NCI-H345 treated with DMSO at 0.1 percent for 48 hours (cell line): ENCODE results near the gene CRYZL1.
A peak's percentile ranks its signal among the peaks of the same experiment; 100 is the strongest.
"Not testable (repeated sequence)": the region's sequence is repeated elsewhere in the genome, so short reads cannot be mapped to it uniquely, and the experiment has no call there.

Experiments used
- DNase-seq: peaks from one replicate; lab custom pipeline; 2025; ENCODE audit not compliant: unreplicated experiment; lab: John Stamatoyannopoulos, UW

CRYZL1 gene

DNA sequence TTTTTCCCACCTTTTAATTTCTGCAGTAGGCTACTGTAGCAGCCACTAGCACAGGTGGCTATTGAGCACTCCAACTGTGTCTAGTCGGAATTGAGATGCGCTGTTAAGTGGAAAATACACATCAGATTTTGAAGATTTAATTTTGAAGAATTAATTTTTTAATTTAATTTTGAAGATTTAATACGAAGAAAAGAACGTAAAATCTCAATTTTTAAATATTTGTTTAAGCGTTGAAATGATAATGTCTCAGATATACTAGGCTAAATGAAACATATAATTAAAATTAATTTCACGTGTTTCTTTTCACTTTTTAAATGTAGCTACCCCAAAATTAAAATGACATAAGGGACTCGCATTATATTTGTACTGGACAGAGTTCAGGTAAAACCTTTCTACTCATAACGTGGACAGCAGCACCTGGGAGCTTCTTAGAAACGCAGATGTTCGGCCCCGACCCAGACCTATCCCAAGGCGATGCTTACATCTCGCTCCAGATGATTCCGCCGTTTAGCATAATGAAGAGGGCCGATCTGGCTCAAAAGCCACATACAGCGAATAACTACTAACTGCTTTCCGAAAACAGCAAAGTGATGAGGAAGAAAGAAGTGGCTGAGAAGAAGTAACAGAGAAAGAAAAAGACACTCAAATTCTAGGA, 717 bp downstream of the CRYZL1 start:
- peak; percentile 74 for DNase-seq

GRCh38 chr21:33634254-33634653, 7.3 kb downstream of the CRYZL1 start:
- DNase-seq: no peak

GRCh38 chr21:33626151-33626550, 15.4 kb downstream of the CRYZL1 start:
- not testable (repeated sequence) for DNase-seq

DNA sequence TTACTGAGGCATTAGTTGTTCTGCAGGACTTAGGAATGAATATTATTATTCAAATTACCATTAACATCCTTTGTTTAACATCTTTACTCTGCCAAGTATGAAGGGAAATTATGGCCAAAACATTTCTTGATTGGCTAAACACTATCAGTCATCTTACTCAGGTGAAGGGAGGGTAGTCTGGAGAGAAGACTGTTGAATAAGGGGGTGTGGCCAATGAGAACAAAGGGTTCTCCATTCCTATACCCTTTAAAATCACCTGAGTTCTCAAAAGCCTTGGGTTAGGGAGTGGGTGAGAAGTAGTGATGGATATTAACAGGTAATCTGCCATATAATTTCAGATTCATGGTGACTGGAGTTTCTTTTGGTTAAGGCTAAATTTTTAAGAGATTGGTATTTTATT, 19.3 kb downstream of the CRYZL1 start:
- DNase-seq: no peak

- no peak for DNase-seq
These were observed 21.8 kb downstream of the CRYZL1 start for GRCh38 chr21:33619726-33620125.

GRCh38 chr21:33618407-33618806, 23.1 kb downstream of the CRYZL1 start:
- DNase-seq: no peak

DNA sequence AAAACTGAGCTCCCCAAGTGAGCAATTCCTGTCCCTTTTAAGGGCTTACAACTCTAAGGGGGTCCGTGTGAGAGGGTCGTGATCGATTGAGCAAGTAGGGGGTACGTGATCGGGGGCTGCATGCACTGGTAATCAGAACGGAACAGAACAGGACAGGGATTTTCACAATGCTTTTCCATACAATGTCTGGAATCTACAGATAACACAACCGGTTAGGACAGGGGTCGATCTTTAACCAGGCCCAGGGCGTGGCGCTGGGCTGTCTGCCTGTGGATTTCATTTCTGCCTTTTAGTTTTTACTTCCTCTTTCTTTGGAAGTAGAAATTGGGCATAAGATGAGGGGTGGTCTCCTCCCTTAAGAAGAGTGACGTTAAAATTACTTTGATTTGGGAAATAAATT, 24.0 kb downstream of the CRYZL1 start:
- not testable (repeated sequence) for DNase-seq

GRCh38 chr21:33611006-33611744, 30.4 kb downstream of the CRYZL1 start:
- no peak for DNase-seq

- DNase-seq: no peak
These were observed 33.0 kb downstream of the CRYZL1 start for GRCh38 chr21:33608559-33608958.

DNA sequence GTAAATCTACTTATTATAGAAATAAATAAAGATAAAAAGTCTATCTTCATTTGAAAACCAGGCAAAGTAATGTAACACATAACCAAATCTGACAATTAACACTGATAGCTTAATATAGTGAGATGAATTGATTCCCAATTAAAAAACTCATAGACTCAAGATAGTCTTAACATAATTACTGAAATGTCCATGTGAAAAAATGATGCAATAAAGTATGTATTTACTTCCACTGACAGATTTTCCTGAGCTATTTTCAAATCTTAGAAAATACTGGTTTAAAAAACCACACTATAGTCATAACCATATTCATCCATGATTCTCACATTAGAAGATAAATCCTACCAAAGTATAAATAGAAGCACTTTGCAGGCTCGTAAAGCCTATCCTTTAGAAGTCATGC, 43.5 kb downstream of the CRYZL1 start:
- DNase-seq: no peak

DNA sequence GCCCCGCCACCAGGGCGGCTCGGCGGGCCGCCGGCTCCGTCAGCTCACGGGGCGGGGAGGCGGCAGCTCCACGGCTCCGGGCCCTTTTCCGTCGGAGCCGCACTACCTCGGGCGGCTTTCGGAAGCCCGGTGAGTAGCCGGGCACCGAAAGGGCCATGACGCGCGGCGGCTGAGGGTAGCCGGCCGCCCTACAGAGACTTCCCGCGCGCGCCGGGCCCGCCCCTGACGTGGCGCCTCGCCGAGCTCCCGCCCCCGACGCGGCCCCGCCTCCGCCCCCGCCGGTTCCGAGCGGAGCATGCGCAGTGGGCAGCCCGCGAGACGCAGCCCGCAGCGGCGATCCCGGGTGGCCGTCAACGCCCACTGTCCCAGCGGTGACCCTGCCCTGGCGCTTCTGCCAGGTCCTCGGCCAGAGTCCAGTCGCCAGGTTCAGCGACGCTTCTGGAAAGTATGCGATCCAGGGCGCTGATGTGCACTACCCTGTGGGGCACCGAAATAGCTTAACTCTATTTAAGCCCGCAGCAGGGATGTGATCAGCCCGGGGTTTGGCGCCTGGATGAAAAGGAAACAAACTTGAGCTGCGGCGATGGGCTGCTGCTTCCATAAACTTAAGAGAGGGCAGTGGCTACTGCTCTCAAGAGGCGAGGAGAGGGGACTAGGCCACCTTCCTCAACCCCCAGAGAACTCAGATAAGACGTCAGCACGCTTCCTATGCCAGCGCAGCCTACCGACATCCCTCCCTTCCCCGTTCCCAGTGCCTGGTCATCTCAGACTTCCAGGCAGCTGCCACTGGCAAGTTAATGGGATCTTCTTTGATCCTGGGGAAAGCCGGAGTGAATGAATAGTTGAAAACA, 52.8 kb downstream of the CRYZL1 start, which contains the start of gene DONSON:
Gene DONSON (minus strand): TSS at position 200 of the 851 bp plus-strand sequence. CDS start 43 bp downstream, at position 157.
- DNase-seq: peak; percentile 86

DNA sequence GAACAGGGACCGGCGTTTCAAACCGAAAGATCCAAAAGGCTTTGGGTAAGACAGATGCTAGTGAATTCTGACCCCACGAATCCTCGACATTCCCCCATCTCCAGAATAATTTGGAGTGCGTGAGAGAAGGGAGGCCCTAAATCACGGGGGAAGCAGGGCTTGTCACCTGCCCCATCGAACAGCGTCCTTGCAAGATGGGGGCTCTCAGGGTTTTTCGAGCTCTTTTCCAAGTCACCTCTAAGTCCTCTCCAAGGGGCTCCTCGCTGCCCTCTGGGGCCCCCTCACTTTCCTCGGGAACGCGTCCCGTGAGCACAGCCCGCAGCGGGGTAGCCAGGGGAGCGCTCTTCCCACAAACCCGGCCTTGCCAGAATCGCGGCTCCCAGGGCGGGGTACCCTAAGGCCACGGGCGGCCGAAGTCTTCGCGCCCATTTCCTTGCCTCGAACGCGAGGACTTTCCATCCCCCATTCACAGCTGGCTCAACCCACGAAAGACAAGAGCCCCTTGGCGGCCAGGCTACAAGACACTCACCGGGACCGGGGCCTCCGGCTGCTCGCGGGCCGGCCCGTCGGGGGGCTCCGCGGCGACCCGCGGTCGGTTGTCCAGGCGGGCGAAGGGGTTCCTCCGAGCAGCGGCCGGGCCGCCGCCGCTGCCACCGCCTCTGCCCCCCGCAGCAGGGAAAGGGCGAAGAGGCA, 53.6 kb downstream of the CRYZL1 start:
- DNase-seq: peak; percentile 35

DNA sequence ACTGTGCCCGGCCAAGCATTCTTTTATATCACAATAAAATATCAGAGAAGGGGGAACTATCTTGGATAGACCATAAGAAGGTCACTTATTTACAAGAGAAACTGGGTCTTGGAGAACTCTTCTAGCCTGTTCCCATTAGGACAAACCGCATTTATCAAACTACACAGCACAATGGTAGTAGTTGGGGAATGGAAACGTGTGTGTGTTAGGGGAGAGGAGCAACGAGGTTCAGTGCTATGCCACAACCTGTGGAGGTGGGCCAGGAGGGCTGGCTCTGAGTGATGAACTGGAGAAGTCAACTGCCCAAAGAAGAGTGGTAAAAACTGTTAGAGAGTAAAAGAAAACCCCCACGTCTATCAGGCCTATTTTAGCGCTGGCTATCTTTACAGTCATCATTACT, 54.6 kb downstream of the CRYZL1 start:
- no peak for DNase-seq

GRCh38 chr21:33584455-33584854, 57.1 kb downstream of the CRYZL1 start:
- no peak for DNase-seq

GRCh38 chr21:33578959-33579542, 62.5 kb downstream of the CRYZL1 start:
- no peak for DNase-seq

DNA sequence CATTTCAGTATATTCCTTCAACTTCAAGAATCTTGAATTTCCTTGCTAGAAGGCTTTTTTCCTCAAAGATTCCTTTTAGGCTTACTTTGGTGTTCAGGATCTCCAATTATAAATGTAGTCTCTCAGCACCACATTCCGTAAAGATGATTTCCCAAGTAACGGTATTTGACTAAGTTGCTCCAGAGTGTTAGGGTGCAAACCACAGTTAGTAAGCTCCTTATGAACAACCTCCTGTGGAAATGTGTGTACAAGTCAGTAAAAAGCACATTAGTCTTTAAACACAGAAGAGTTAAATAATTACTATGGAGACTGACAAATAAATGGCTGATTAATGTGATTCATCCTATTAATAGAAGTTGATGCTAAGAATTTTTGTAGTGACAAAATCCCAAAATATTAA, 63.3 kb downstream of the CRYZL1 start:
- DNase-seq: no peak

DNA sequence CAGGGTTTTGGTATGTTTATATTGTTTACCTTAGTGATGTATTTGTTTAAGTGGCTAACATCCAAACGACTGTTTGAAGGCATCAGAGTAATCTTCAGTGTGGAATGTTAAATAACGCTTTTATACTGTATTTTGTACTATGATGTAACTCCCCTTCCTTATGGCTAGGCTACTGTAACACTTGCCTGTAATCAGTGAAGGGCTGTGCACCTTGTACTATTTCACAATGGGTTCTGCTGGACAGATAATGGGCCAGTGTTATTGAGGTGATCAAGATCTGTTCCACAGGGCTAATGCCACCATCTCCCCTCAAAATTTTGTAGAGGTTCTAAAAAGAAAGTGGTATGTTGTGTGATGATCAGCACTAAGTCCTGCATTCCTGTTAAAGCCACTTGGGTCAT, 64.8 kb downstream of the CRYZL1 start:
- DNase-seq: not testable (repeated sequence)

GRCh38 chr21:33572350-33572749, 69.2 kb downstream of the CRYZL1 start:
- no peak for DNase-seq

DNA sequence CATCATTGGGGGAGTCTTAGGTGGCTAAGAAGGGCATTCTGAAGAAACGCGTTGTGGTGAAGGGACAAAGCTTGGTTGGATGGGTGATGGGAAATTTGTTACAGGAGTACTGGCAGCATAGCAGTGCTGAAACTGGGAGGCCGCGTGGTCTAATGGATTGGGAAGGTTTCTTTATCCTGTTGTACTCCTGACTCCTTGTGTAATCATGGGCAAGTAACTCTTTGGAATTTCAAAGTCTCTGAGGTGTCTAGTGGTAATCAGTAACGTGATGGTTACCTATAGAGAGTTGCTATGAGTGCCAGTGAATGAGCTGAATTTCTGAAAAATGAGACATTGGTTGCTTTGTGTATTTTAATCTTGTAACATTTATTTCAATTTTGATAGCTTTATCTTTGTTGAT, 71.5 kb downstream of the CRYZL1 start:
- no peak for DNase-seq

- no peak for DNase-seq
These were observed 73.1 kb downstream of the CRYZL1 start for GRCh38 chr21:33568448-33568847.

DNA sequence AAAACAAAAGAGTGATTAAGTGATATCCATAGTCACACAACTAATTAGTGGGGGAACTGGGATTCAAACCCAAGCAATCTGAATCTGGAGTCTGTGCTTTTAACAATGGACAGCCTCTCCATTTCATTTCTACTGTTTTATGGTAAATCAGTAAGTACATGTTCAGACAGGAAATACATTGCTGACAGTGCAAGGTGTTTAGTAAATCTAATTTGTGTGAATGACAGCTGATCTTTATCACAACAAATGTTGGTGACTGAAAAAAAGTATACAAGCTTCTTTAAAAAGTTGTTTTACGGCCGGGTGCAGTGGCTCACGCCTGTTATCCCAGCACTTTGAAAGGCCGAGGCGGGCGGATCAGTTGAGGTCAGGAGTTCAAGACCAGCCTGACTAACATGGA, 73.6 kb downstream of the CRYZL1 start:
- no peak for DNase-seq
